Thymus (tissue), 11 donors: ENCODE results near the gene C3orf85. TPM values are rescaled to one million over a fixed set of nuclear protein-coding genes. Genes with fewer than 3 reads are reported as not detected.

Source experiments
- DNase-seq, 9 donors: peaks; one replicate each; pipeline ENCODE4 v3.0.0-alpha.2; 2013; ENCODE audit warnings: low spot score in 9 of 9, low read depth in 6 of 9, missing footprints in 1 of 9
- H3K27ac ChIP-seq, 2 donors: one replicate each; pipeline ENCODE4 v1.5.1; 2013; ENCODE audit warnings: control low read depth in 1 of 2, low read depth in 1 of 2, low read length in 1 of 2, mild to moderate bottlenecking in 1 of 2, moderate library complexity in 1 of 2
- H3K27me3 ChIP-seq, 2 donors: one replicate each; pipeline ENCODE4 v1.5.1; 2013; ENCODE audit warnings: low read length in 1 of 2; ENCODE audit not compliant: control insufficient read depth in 2 of 2, insufficient read depth in 1 of 2
- H3K36me3 ChIP-seq, 2 donors: one replicate each; pipeline ENCODE4 v1.5.1; 2013; ENCODE audit warnings: low read length in 1 of 2, mild to moderate bottlenecking in 1 of 2, moderate library complexity in 1 of 2; ENCODE audit not compliant: control insufficient read depth in 2 of 2, insufficient read depth in 2 of 2
- H3K4me1 ChIP-seq, 2 donors: one replicate each; pipeline ENCODE4 v1.5.1; 2013; ENCODE audit warnings: low read length in 2 of 2; ENCODE audit not compliant: control insufficient read depth in 2 of 2, insufficient read depth in 2 of 2
- H3K4me3 ChIP-seq, 2 donors: one replicate each; pipeline ENCODE4 v1.5.1; 2013; ENCODE audit warnings: low read length in 2 of 2, control low read depth in 1 of 2, mild to moderate bottlenecking in 1 of 2
- H3K9me3 ChIP-seq, 2 donors: one replicate each; pipeline ENCODE4 v1.5.1; 2013; ENCODE audit warnings: low read length in 1 of 2, mild to moderate bottlenecking in 1 of 2; ENCODE audit not compliant: control insufficient read depth in 2 of 2, insufficient read depth in 1 of 2
- WGBS: extraction: QIAGEN DNeasy Blood & Tissue Kit; methylation state at CpG from one replicate; pipeline ENCODE4 v1.1.7; 2013; 5-methylcytosine and 5-hydroxymethylcytosine counted together
- polyA plus RNA-seq: library from polyadenylated mRNA; stranded (reverse); fragments of 200-250 nt; gene quantifications from one replicate; pipeline ENCODE4 v1.2.3, GENCODE V29; 2013
- total RNA-seq: library from RNA; stranded (reverse); fragments of 120-200 nt; gene quantifications from one replicate; pipeline ENCODE4 v1.2.4, GENCODE V29; 2013
- donor health status: healthy.

C3orf85 gene
- total and polyA plus RNA-seq, 2 donors, result 0.32 TPM; not detected in 1

DNA sequence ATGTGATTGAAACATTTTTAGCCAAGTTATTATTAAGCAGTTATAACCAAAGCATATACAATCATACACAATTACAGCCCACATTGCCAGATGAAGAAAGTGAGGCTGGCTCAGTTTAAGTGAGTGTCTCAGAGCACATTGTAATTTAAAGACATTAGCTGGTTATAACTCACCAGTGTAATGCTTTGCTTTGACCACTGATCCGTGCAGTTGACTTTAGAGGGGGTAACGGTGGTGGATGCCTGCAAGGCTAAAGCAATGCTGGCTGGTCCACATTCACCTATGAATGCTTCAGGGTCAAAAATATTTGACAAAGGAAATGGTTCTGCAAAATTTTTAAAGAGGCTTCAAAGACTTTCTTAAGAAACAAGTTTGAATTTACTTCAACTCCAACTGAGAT lies 1.2 kb downstream of the C3orf85 start:
- no peak for DNase-seq
- 96% methylated on average over 2 of the region's 2 CpGs for WGBS
- Histone ChIP-seq H3K4me3 (no peak overlapping the region), H3K4me1 (no peaks in the 10 kb centered on the region), H3K9me3 (no peaks in the 10 kb centered on the region), H3K27ac (no peak overlapping the region), H3K36me3 (no peaks in the 10 kb centered on the region), H3K27me3 (no peaks in the 10 kb centered on the region)

DNA sequence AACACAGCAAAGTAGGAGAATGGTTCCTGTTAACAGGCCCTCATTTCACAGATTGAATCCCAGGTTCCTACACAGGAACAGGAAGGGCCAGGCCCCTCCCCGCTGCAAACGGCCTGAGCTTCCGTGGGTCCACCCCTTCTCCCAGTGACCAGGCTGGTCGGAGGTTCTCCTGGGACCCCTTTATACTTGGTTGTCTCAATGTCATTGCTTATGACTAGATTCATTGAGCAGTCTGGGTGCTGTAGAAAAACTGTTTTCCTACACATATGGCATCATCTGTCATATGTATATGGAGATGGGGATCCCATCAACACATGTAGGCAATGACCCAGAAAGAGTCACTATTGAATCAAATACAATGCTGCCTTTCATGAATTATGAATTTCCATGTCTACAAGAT lies 3.8 kb downstream of the C3orf85 start:
- no peaks in the 10 kb centered on the region for H3K36me3 ChIP-seq
- DNase-seq, result no peak
- H3K27me3 ChIP-seq, result no peaks in the 10 kb centered on the region
- no peaks in the 10 kb centered on the region for H3K4me1 ChIP-seq
- no peaks in the 10 kb centered on the region for H3K9me3 ChIP-seq
- WGBS, result 97% methylated on average over 4 of the region's 4 CpGs
- H3K4me3 ChIP-seq, result no peak overlapping the region
- no peak overlapping the region for H3K27ac ChIP-seq

GRCh38 chr3:109143646-109144045 lies 7.1 kb downstream of the C3orf85 start:
- Histone ChIP-seq H3K4me3 (no peak overlapping the region), H3K4me1 (no peaks in the 10 kb centered on the region), H3K9me3 (no peaks in the 10 kb centered on the region), H3K36me3 (no peaks in the 10 kb centered on the region), H3K27ac (no peak overlapping the region), H3K27me3 (no peaks in the 10 kb centered on the region)
- DNase-seq, result no peak
- WGBS, result 92% methylated on average over 1 of the region's 1 CpG

- no peaks in the 10 kb centered on the region for H3K27me3 ChIP-seq
- no peak for DNase-seq
- H3K4me1 ChIP-seq, result no peaks in the 10 kb centered on the region
- 99% methylated on average over 2 of the region's 2 CpGs for WGBS
- H3K27ac ChIP-seq, result no peak overlapping the region
- H3K9me3 ChIP-seq, result no peaks in the 10 kb centered on the region
- no peak overlapping the region for H3K4me3 ChIP-seq
- H3K36me3 ChIP-seq, result no peaks in the 10 kb centered on the region
Measured at GRCh38 chr3:109149078-109149477, 12.6 kb downstream of the C3orf85 start.

GRCh38 chr3:109152320-109152719 lies 15.8 kb downstream of the C3orf85 start:
- no peak overlapping the region for H3K4me3 ChIP-seq
- H3K27ac ChIP-seq, result no peak overlapping the region
- 96% methylated on average over 4 of the region's 4 CpGs for WGBS
- no peaks in the 10 kb centered on the region for H3K36me3 ChIP-seq
- H3K4me1 ChIP-seq, result no peaks in the 10 kb centered on the region
- no peak for DNase-seq
- H3K9me3 ChIP-seq, result no peaks in the 10 kb centered on the region
- no peaks in the 10 kb centered on the region for H3K27me3 ChIP-seq

DNA sequence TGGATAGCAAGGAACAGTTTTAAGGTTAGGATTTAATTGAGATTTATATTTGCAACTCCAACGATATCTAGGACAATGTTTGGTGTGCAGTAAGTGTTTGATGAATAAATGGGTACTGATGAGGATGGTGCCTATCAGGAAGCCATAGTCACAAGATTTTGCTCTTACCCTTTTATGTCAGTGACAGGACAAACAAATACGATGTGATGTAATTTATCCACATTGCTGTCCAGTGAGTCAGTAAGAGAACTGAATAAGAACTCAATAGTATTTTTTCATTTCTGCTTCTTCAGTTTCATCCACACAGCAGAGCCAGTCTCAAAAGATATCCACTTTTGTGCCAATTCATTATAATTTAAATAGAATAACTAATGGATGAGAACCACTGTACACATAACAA lies 18.5 kb downstream of the C3orf85 start:
- Histone ChIP-seq H3K27ac (no peak overlapping the region), H3K27me3 (no peaks in the 10 kb centered on the region), H3K36me3 (no peaks in the 10 kb centered on the region), H3K9me3 (no peaks in the 10 kb centered on the region), H3K4me1 (no peaks in the 10 kb centered on the region), H3K4me3 (no peak overlapping the region)
- DNase-seq, result no peak
- 96% methylated on average over 2 of the region's 2 CpGs for WGBS

DNA sequence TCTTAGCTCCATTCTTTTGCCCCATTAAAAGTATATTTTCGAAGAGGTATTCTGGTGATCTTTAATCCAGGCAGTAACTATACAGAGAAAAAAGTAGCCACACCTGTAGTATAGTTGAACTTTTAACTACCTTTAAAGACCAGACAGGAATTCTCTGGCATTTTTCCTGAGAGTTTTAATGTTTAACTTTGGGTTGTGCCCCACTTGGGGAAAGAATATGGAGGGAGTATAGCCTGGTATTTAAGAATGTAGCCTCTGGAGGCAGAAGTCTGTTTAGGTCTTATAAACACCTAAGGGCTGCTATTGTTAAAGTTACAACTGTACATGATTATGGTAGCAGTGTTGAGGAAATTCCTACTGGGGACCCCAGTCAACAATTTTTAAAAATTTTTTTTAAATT lies 19.3 kb downstream of the C3orf85 start:
- H3K4me1 ChIP-seq, result no peaks in the 10 kb centered on the region
- H3K9me3 ChIP-seq, result no peaks in the 10 kb centered on the region
- DNase-seq, result no peak
- no peaks in the 10 kb centered on the region for H3K27me3 ChIP-seq
- 95% methylated on average over 1 of the region's 1 CpG for WGBS
- no peak overlapping the region for H3K27ac ChIP-seq
- no peaks in the 10 kb centered on the region for H3K36me3 ChIP-seq
- no peak overlapping the region for H3K4me3 ChIP-seq

DNA sequence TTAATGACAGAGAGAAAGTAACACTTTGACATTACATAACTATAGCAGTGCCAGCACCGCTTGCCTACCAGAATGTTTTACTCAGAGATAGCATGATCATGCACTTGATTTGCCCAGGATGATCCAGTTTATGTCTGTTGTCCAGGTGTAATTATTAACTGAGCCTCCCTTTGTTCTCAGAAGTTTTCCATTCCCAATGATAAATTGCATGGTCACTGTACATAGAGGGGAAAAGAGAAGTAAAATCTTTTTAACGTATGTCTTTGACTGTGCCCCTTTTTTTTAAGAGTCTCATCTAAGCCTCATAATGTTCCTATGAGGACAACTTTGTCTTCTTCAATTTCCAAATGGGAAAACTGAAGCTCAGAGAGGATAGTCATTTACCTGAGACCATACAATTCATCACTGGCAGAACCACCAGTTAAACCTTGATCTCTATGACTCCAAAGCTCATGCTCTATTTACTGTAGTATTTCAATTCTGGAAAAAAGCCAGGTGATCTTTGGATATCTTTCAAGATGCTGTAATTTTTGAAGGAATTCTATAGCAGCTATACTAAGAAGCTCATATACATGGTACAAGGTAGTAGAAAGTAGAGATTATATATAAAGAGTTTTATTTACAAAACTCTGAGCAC lies 25.1 kb downstream of the C3orf85 start:
- no peaks in the 10 kb centered on the region for H3K9me3 ChIP-seq
- H3K36me3 ChIP-seq, result no peaks in the 10 kb centered on the region
- no peaks in the 10 kb centered on the region for H3K27me3 ChIP-seq
- H3K4me1 ChIP-seq, result no peaks in the 10 kb centered on the region
- WGBS, result 43% methylated on average over 2 of the region's 2 CpGs
- no peak overlapping the region for H3K27ac ChIP-seq
- H3K4me3 ChIP-seq, result no peak overlapping the region
- DNase-seq, result no peak

GRCh38 chr3:109165905-109166304 lies 29.4 kb downstream of the C3orf85 start:
- WGBS, result 97% methylated on average over 4 of the region's 4 CpGs
- Histone ChIP-seq H3K4me1 (no peaks in the 10 kb centered on the region), H3K27ac (no peak overlapping the region), H3K27me3 (no peaks in the 10 kb centered on the region), H3K9me3 (no peaks in the 10 kb centered on the region), H3K4me3 (no peak overlapping the region), H3K36me3 (no peaks in the 10 kb centered on the region)
- DNase-seq, result no peak

GRCh38 chr3:109171479-109171878 lies 35.0 kb downstream of the C3orf85 start:
- no peak for DNase-seq
- H3K27me3 ChIP-seq, result no peaks in the 10 kb centered on the region

More at GRCh38 chr3:109171479-109171878, 35.0 kb downstream of the C3orf85 start:
- H3K36me3 ChIP-seq, result no peaks in the 10 kb centered on the region
- WGBS, result 96% methylated on average over 3 of the region's 3 CpGs
- H3K4me1 ChIP-seq, result no peaks in the 10 kb centered on the region
- no peak overlapping the region for H3K4me3 ChIP-seq
- H3K27ac ChIP-seq, result no peak overlapping the region
- no peaks in the 10 kb centered on the region for H3K9me3 ChIP-seq
